GM20000 (cell line): ENCODE measurements around the gene NPR1.
A peak's percentile ranks its signal among the peaks of the same experiment; 100 is the strongest.

Source experiments
- DNase-seq: peaks from one replicate; pipeline ENCODE4 v3.0.0; 2012; ENCODE audit warnings: low spot score
- CTCF ChIP-seq: IDR thresholded peaks from 2 replicates; pipeline ENCODE4 v1.5.1; 2012; ENCODE audit warnings: mild to moderate bottlenecking, control low read depth; ENCODE audit errors: extremely low read depth, missing control alignments

Gene NPR1

GRCh38 chr1:153673511-153673910 lies 5.0 kb upstream of the NPR1 start:
- no peak for TF ChIP-seq CTCF
- DNase-seq = no peak

DNA sequence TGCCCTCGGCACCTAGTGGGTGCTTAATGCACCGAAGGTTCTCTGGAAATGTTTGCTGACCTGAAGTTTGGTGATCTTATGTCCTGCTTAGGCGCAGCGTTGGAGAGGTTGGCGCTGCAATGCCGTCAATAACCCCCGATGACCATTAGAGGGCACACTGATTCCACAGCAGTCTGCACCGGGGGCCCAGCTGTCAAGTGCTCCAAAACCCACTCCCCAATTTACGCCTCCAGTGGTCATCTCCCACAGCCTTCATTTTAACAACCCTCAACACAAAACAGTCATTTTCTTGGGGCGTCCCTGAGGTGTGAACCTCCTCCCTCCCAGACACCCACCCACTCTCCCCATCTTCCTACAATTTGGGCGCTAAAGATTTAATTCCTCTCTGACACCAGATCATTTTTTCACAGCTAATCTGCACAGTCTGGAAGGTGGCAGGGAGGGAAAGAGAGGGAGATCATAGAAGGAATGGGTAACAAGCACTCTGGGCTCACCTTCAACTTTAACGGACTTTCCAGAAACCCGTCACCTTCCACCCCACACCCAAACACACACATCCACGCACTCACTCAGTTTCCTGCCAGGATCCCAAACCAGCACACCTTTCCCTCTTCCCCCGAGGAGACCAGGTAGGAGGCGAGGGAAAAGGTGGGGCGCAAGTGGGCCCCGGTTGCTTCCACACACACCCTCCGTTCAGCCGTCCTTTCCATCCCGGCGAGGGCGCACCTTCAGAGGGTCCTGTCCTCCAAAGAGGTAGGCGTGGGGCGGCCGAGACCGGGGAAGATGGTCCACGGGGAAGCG lies 570 bp upstream of the NPR1 start:
- peak; percentile 82 for TF ChIP-seq CTCF
- DNase-seq = peak; percentile 83

GRCh38 chr1:153679337-153680119 lies 1.0 kb downstream of the NPR1 start:
- no peak for TF ChIP-seq CTCF
- peak; percentile 54 for DNase-seq

GRCh38 chr1:153680120-153680403 lies 1.6 kb downstream of the NPR1 start:
- DNase-seq = no peak
- no peak for TF ChIP-seq CTCF

GRCh38 chr1:153682730-153683129 lies 4.2 kb downstream of the NPR1 start:
- TF ChIP-seq CTCF = no peak
- no peak for DNase-seq

- TF ChIP-seq CTCF = no peak
- DNase-seq = no peak
These were observed 5.4 kb downstream of the NPR1 start for GRCh38 chr1:153683854-153684253.

GRCh38 chr1:153684892-153685291 lies 6.4 kb downstream of the NPR1 start:
- no peak for TF ChIP-seq CTCF
- no peak for DNase-seq
